HG02763 (cell line): ENCODE measurements around the gene NAB2.
A peak's percentile ranks its signal among the peaks of the same experiment; 100 is the strongest.
"Not testable (repeated sequence)": the region's sequence is repeated elsewhere in the genome, so short reads cannot be mapped to it uniquely, and the experiment has no call there.

Source experiments
- ATAC-seq: cut with Tn5 transposase; IDR thresholded peaks from one replicate; pipeline ENCODE4 v1.9.1; 2021; ENCODE audit warnings: mild to moderate bottlenecking, moderate library complexity; ENCODE audit not compliant: unreplicated experiment

NAB2 gene

DNA sequence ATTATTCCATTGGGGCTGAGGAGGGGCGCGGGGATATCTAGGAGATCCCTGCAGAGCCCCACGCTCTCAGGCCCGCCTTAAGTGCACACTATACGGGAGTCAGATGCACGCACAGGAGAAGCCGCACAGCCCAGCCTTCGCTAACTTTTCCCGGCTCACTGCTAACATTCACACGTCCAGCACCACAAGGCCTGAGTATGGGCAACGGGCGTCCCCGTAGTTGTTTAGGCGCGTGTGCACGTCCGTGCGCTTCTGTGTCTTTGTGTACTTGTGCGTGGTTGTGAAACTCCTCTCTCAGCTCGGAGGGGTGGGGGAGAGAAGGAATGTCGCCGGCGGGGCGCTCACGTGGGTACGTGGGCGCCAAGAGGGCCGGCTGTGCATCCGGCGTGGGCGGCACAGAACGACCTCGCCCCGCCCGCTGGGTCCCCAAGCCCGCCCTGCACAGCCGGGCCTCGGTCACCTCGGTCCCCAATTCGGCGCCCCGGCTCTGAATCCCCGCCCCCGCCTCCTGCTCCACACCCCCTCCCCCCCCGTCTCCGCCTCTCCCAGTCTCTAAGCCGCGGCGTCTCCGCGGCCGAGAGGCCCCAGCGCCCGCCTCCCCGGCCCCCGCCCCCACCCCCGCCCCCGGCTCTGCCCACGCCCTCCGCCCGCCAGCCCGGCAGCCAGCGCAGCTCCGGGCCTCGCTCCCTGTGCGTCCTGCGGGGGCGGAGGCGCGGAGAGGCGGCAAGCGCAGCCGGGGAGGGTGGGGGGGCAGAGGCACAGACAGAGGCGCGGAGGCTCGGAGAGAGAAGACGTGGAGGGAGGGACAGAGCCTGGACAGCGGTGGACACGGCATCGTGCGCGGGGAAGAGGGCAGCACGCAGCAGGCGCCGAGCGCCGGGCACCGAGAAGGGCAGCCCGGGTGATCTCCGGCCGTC, at the start of gene NAB2:
NAB2 (plus strand) TSS at position 761 of the 917 bp plus-strand sequence. CDS start 158 bp downstream, outside the sequence.
- ATAC-seq, result peak; percentile 50

DNA sequence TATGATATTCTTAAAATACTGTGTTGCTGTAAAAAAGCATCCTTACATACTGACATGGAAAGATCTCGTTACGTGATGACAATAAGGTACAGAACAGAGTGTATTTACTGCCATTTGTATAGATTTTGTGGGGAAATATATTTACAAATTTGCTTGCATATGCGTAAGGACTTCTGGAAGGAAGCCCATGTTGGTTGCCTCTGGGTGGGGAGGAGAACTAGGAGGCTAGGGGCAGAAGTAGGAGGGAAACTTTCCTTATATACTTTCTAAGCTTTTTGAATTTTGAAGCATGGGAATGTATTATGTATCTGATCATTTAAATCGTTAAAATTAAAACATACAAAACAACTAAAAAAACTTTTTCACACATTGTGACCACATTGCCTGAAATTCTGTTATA, 48.7 kb upstream of the NAB2 start:
- no peak for ATAC-seq

DNA sequence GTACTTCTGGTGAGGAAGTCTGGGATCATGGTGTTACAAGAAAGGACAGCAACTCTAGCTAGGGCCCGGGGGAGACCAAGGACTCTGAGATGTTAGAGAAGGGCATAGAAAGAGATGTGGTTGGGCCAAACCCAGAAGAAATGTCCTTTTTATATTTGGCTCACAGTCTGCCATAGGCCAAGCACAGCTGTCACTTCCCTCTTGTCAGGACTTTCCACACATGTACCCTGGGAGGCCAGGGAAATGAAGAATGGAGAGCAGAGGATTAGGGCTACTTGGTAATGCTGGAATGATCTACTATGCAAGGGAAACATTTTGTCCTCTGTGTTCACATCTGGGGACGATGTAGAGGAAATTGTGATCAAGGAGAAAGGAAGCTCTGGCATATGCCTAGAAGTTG, 48.2 kb upstream of the NAB2 start:
- ATAC-seq, result no peak

GRCh38 chr12:57042695-57043094, 46.2 kb upstream of the NAB2 start:
- no peak for ATAC-seq

DNA sequence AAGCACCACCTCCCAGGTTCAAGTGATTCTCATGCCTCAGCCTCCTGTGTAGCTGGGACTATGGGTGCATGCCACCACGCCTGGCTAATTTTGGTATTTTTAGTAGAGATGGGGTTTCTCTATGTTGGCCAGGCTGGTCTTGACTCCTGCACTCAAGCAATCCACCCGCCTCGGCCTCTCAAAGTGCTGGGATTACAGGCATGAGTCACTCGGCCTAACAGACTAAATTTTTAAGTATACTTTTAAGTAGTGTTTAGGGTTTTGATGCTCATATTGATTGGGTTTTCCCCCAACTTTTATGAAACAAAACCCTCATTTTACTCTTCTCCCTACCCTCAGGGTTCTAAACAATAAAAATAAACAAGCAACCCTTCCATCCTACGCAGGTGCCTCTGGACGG, 44.4 kb upstream of the NAB2 start:
- no peak for ATAC-seq

GRCh38 chr12:57044889-57045288, 44.0 kb upstream of the NAB2 start:
- no peak for ATAC-seq

GRCh38 chr12:57046086-57046791, 42.7 kb upstream of the NAB2 start:
- no peak for ATAC-seq

- ATAC-seq, result no peak
These were observed 41.7 kb upstream of the NAB2 start for GRCh38 chr12:57046947-57047890.

- no peak for ATAC-seq
These were observed 40.9 kb upstream of the NAB2 start for GRCh38 chr12:57047981-57048380.

GRCh38 chr12:57048423-57049118, 40.3 kb upstream of the NAB2 start:
- no peak for ATAC-seq

GRCh38 chr12:57049119-57049446, 39.8 kb upstream of the NAB2 start:
- no peak for ATAC-seq

GRCh38 chr12:57049890-57050289, 39.0 kb upstream of the NAB2 start, which contains the start of gene MYO1A:
Gene MYO1A (minus strand): TSS chr12:57050129. CDS start chr12:57048323, 1,806 bp downstream.
- no peak for ATAC-seq

- ATAC-seq, result no peak
These were observed 37.9 kb upstream of the NAB2 start for GRCh38 chr12:57051011-57051410.

DNA sequence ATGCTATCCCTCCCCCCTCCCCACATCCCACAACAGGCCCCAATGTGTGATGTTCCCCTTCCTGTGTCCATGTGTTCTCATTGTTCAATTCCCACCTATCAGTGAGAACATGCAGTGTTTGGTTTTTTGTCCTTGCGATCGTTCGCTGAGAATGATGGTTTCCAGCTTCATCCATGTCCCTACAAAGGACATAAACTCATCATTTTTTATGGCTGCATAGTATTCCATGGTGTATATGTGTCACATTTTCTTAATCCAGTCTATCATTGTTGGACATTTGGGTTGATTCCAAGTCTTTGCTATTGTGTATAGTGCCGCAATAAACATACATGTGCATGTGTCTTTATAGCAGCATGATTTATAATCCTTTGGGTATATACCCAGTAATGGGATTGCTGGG, 35.8 kb upstream of the NAB2 start:
- ATAC-seq, result not testable (repeated sequence)

DNA sequence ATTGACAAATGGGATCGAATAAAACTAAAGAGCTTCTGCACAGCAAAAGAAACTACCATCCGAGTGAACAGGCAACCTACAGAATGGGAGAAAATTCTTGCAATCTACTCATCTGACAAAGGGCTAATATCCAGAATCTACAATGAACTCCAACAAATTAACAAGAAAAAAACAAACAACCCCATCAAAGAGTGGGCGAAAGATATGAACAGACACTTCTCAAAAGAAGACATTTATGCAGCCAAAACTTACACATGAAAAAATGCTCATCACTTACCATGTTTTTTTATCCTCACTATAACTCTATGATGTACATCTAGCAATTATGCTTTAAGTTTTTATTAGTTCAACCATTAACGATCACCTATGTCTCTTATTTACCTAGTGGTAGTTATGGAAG, 35.0 kb upstream of the NAB2 start:
- ATAC-seq, result not testable (repeated sequence)

GRCh38 chr12:57055824-57056223, 33.1 kb upstream of the NAB2 start:
- no peak for ATAC-seq

DNA sequence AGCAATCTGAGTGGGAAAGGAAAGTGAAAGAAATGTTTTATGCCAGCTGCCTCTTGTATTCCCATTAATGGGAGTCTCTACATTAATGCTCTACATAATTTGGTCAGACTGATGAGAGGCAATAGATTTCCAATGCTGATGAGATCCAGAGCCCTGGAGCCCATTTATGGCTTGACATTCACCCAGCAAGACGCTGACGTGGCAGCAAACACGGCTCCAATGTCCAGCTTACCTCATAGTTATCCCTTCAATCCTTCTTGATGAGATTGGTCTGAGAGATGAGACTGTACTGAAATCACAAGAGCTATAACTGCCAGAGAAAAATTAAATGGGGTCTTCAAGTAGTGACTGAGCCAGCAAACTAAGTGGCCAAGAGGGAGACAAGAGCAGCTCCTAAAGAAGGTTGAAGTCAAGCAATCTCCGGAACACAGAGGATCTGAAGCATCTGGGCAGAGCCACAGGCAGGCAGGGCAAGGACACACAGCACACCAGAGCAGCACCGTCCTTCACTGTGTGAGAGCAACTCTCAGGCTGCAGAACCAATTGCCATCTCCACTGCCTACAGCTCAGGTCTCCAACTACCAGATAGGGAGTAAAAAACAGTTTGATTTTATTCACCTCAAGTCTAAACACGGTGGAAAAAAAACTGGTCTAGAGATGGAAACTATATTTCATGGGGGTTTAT, 31.7 kb upstream of the NAB2 start:
- ATAC-seq, result no peak

GRCh38 chr12:57058454-57058853, 30.5 kb upstream of the NAB2 start:
- peak; percentile 68 for ATAC-seq

- peak; percentile 74 for ATAC-seq
These were observed 24.8 kb upstream of the NAB2 start for GRCh38 chr12:57063991-57064685.
